Measurements from ENCODE around the gene TTC39C. TPM values are rescaled to one million over a fixed set of nuclear protein-coding genes. Genes with fewer than 3 reads are reported as not detected.

Gene TTC39C
- total RNA-seq, 1 donor from 2014 or later, result 12.8 TPM

- Histone ChIP-seq H2AFZ (ENCODE audit: low read depth, low read length) (no peak overlapping the region), H3K79me2 (ENCODE audit: insufficient read depth, low read length) (no peaks in the 10 kb centered on the region), H3K9ac (ENCODE audit: low read length) (no peak overlapping the region), H3K4me1 (ENCODE audit: insufficient read depth, low read length) (peaks cover 16% of the 10 kb centered on the region), H3K4me3 (ENCODE audit: insufficient read depth, low read depth, low read length) (no peak overlapping the region), H3K4me2 (ENCODE audit: low read length) (no peak overlapping the region), H4K20me1 (ENCODE audit: insufficient read depth, low read length) (no peaks in the 10 kb centered on the region), H3K27me3 (ENCODE audit: insufficient read depth, low read length) (no peaks in the 10 kb centered on the region), H3K9me3 (ENCODE audit: insufficient read depth, low read depth, low read length) (no peaks in the 10 kb centered on the region), H3K27ac (ENCODE audit: low read depth, low read length) (no peak overlapping the region), H3K36me3 (ENCODE audit: insufficient read depth, low read length) (no peaks in the 10 kb centered on the region)
- no peak overlapping the region for H3K27ac Mint-ChIP-seq (ENCODE audit: unreplicated experiment)
- no peaks in the 10 kb centered on the region for H3K9me3 Mint-ChIP-seq (ENCODE audit: unreplicated experiment)
- peaks cover 5% of the 10 kb centered on the region for H3K4me1 Mint-ChIP-seq (ENCODE audit: low read depth, unreplicated experiment)
- DNase-seq (ENCODE audit: low read depth) (no peak), FAIRE-seq (no peak)
- H3K4me3 Mint-ChIP-seq (ENCODE audit: unreplicated experiment), result no peak overlapping the region
- TF ChIP-seq CTCF (IDR thresholded peaks at IDR 0.05; ENCODE audit: insufficient read depth, low read depth, low read length), result no peak
- TF ChIP-seq EZH2 (IDR thresholded peaks at IDR 0.05; ENCODE audit: insufficient read depth, low read length), result no peak
- H3K36me3 Mint-ChIP-seq (ENCODE audit: low read depth, unreplicated experiment), result no peaks in the 10 kb centered on the region
- H3K27me3 Mint-ChIP-seq (ENCODE audit: low read depth, unreplicated experiment), result no peaks in the 10 kb centered on the region
These were observed 21.6 kb upstream of the TTC39C start for GRCh38 chr18:23992941-23993280.

GRCh38 chr18:23994361-23994902 is 20.1 kb upstream of the TTC39C start:
- no peak for FAIRE-seq

More at GRCh38 chr18:23994361-23994902, 20.1 kb upstream of the TTC39C start:
- no peak overlapping the region for H3K4me3 Mint-ChIP-seq (ENCODE audit: unreplicated experiment)
- no peaks in the 10 kb centered on the region for H4K20me1 ChIP-seq (ENCODE audit: insufficient read depth, low read length)
- no peak overlapping the region for H3K27ac Mint-ChIP-seq (ENCODE audit: unreplicated experiment)
- peaks cover 5% of the 10 kb centered on the region for H3K4me1 Mint-ChIP-seq (ENCODE audit: low read depth, unreplicated experiment)
- H3K27me3 ChIP-seq (ENCODE audit: insufficient read depth, low read length), result no peaks in the 10 kb centered on the region
- peak overlapping the region; percentile 5 for H3K4me3 ChIP-seq (ENCODE audit: insufficient read depth, low read depth, low read length)
- no peaks in the 10 kb centered on the region for H3K36me3 ChIP-seq (ENCODE audit: insufficient read depth, low read length)
- H3K9me3 Mint-ChIP-seq (ENCODE audit: unreplicated experiment), result no peaks in the 10 kb centered on the region
- TF ChIP-seq EZH2 (IDR thresholded peaks at IDR 0.05; ENCODE audit: insufficient read depth, low read length), result no peak
- no peak for TF ChIP-seq CTCF (IDR thresholded peaks at IDR 0.05; ENCODE audit: insufficient read depth, low read depth, low read length)
- H3K4me2 ChIP-seq (ENCODE audit: low read length), result peak overlapping the region; percentile 77
- H3K79me2 ChIP-seq (ENCODE audit: insufficient read depth, low read length), result no peaks in the 10 kb centered on the region
- peak overlapping the region; percentile 67 for H3K27ac ChIP-seq (ENCODE audit: low read depth, low read length)
- H3K9ac ChIP-seq (ENCODE audit: low read length), result peak overlapping the region; percentile 51
- peak overlapping the region; percentile 72 for H2AFZ ChIP-seq (ENCODE audit: low read depth, low read length)
- no peaks in the 10 kb centered on the region for H3K36me3 Mint-ChIP-seq (ENCODE audit: low read depth, unreplicated experiment)
- peaks cover 16% of the 10 kb centered on the region for H3K4me1 ChIP-seq (ENCODE audit: insufficient read depth, low read length)
- peak; percentile 89 for DNase-seq (ENCODE audit: low read depth)
- H3K9me3 ChIP-seq (ENCODE audit: insufficient read depth, low read depth, low read length), result no peaks in the 10 kb centered on the region
- peaks cover 3% of the 10 kb centered on the region for H3K27me3 Mint-ChIP-seq (ENCODE audit: low read depth, unreplicated experiment)

All from astrocyte (in vitro differentiated cells and primary cell).